ENCODE measurements around the gene SGCA. TPM values are rescaled to one million over a fixed set of nuclear protein-coding genes. Genes with fewer than 3 reads are reported as not detected.

SGCA gene
- total RNA-seq, 4 donors from 2014 or later, result 1.9 to 15.1 (median 6.9) TPM

GRCh38 chr17:50175035-50175807 is 9.4 kb downstream of the SGCA start:
- 61 to 77% methylated on average over 4 to 10 of the region's 16 CpGs for WGBS, 2 donors
- Histone ChIP-seq H3K4me1 (peaks cover 21 to 52% (median 25%) of the 10 kb centered on the region in 3 donors), H3K27me3 (no peaks in the 10 kb centered on the region), H3K9me3 (no peaks in the 10 kb centered on the region), H3K4me3 (no peak overlapping the region), H3K27ac (peak overlapping the region in 3 of 4 donors; percentile 11 to 69 (median 19)), H3K36me3 (no peaks in the 10 kb centered on the region)
- no peak for DNase-seq
- TF ChIP-seq CTCF (IDR thresholded peaks at IDR 0.05) (no peak), POLR2A (IDR thresholded peaks at IDR 0.05) (no peak)
- intact Hi-C loops (cut with DNase I), result no loop called here

- no peak for DNase-seq
- Histone ChIP-seq H3K4me1 (peaks cover 21 to 58% (median 30%) of the 10 kb centered on the region in 3 donors), H3K4me3 (no peak overlapping the region), H3K27me3 (no peaks in the 10 kb centered on the region), H3K9me3 (no peaks in the 10 kb centered on the region), H3K27ac (peak overlapping the region; percentile 68 to 85 (median 74)), H3K36me3 (no peaks in the 10 kb centered on the region)
- 85 to 88% methylated on average over 12 to 15 of the region's 20 CpGs for WGBS, 2 donors
- TF ChIP-seq CTCF (IDR thresholded peaks at IDR 0.05), result no peak
- TF ChIP-seq POLR2A (IDR thresholded peaks at IDR 0.05), result no peak
- intact Hi-C loops (cut with DNase I), result no loop called here
These were observed 11.0 kb downstream of the SGCA start for GRCh38 chr17:50176559-50177357.

- no peaks in the 10 kb centered on the region for H3K36me3 ChIP-seq
- TF ChIP-seq CTCF (IDR thresholded peaks at IDR 0.05) (no peak), POLR2A (IDR thresholded peaks at IDR 0.05) (no peak)
- no peak for DNase-seq
- no peak overlapping the region for H3K4me3 ChIP-seq
- no peaks in the 10 kb centered on the region for H3K27me3 ChIP-seq
- H3K4me1 ChIP-seq, result peaks cover 21 to 61% (median 30%) of the 10 kb centered on the region in 3 donors
- WGBS, 2 donors, result 63% methylated on average over 6 to 10 of the region's 10 CpGs
- H3K27ac ChIP-seq, result peak overlapping the region; percentile 68 to 85 (median 74)
- H3K9me3 ChIP-seq, result no peaks in the 10 kb centered on the region
- intact Hi-C loops (cut with DNase I), result no loop called here
These were observed 11.7 kb downstream of the SGCA start for GRCh38 chr17:50177476-50177875.

- Histone ChIP-seq H3K4me3 (peak overlapping the region in 3 of 4 donors; percentile 9 to 44 (median 9)), H3K27me3 (no peaks in the 10 kb centered on the region), H3K9me3 (no peaks in the 10 kb centered on the region), H3K36me3 (no peaks in the 10 kb centered on the region), H3K27ac (peak overlapping the region; percentile 68 to 85 (median 74)), H3K4me1 (peaks cover 21 to 59% (median 30%) of the 10 kb centered on the region in 3 donors)
- DNase-seq, result no peak
- intact Hi-C loops (cut with DNase I), result no loop called here
- TF ChIP-seq CTCF (IDR thresholded peaks at IDR 0.05) (peak in 4 of 6 experiments; percentile 27 to 49 (median 45)), POLR2A (IDR thresholded peaks at IDR 0.05) (no peak)
- WGBS, 2 donors, result 2 to 25% methylated on average over 5 to 8 of the region's 22 CpGs
These were observed 12.4 kb downstream of the SGCA start for GRCh38 chr17:50177983-50178834.

Measured in esophagus squamous epithelium (tissue), 5 donors.